Gastroesophageal sphincter (tissue), 4 donors: ENCODE results near the gene KCNC3. TPM values are rescaled to one million over a fixed set of nuclear protein-coding genes. Genes with fewer than 3 reads are reported as not detected.

Source experiments
- ATAC-seq: fragments of 150-250 bp; one replicate; pipeline ENCODE4 v1.9.1; 2016; ENCODE audit warnings: mild to moderate bottlenecking, moderate library complexity
- H3K27ac ChIP-seq, 4 donors: fragments of 200-600 bp; sonication (generic) in 3 of 4; 1 replicate in 3 of 4; 2 replicates in 1 of 4; pipeline ENCODE4 v1.5.1; 2016 to 2019
- H3K27me3 ChIP-seq: fragments of 200-600 bp; sonication (generic); one replicate; pipeline ENCODE4 v1.5.1; 2019
- H3K36me3 ChIP-seq, 2 donors: fragments of 200-600 bp; sonication (generic); one replicate each; pipeline ENCODE4 v1.5.1; 2019; ENCODE audit warnings: control low read depth in 1 of 2
- H3K4me1 ChIP-seq, 3 donors: fragments of 200-600 bp; sonication (generic); 1 replicate in 2 of 3; 2 replicates in 1 of 3; pipeline ENCODE4 v1.5.1; 2016 to 2019; ENCODE audit warnings: control low read depth in 2 of 3
- H3K4me3 ChIP-seq, 2 donors: fragments of 200-600 bp; sonication (generic); one replicate each; pipeline ENCODE4 v1.5.1; 2019; ENCODE audit warnings: mild to moderate bottlenecking in 1 of 2, moderate library complexity in 1 of 2
- H3K9me3 ChIP-seq, 3 donors: fragments of 200-600 bp; sonication (generic); one replicate each; pipeline ENCODE4 v1.5.1; 2017 to 2019; ENCODE audit warnings: control low read depth in 2 of 3
- CTCF ChIP-seq, 4 experiments: fragments of 200-600 bp in 2 of 4; fragments of 450-650 bp in 2 of 4; sonication (generic) in 1 of 4; IDR thresholded peaks; one replicate each; pipeline ENCODE4 v1.5.1; 2017 to 2019; ENCODE audit warnings: antibody characterized with exemption in 4 of 4, mild to moderate bottlenecking in 2 of 4, moderate library complexity in 2 of 4
- EP300 ChIP-seq: sonication (generic); formaldehyde crosslinking; IDR thresholded peaks from one replicate; pipeline ENCODE4 v1.6.1; 2017; ENCODE audit warnings: antibody characterized with exemption, mild to moderate bottlenecking
- POLR2A ChIP-seq, 2 donors: fragments of 450-650 bp; IDR thresholded peaks; one replicate each; pipeline ENCODE4 v1.6.1; 2017; ENCODE audit warnings: antibody characterized with exemption in 2 of 2, mild to moderate bottlenecking in 2 of 2, moderate library complexity in 1 of 2
- POLR2AphosphoS5 ChIP-seq: sonication (generic); formaldehyde crosslinking; IDR thresholded peaks from one replicate; pipeline ENCODE4 v1.6.1; 2017; ENCODE audit warnings: antibody characterized with exemption
- WGBS, 2 donors: methylation state at CpG; one replicate each; pipeline ENCODE4 v1.1.5; 2018; ENCODE audit warnings: low coverage in 1 of 2; 5-methylcytosine and 5-hydroxymethylcytosine counted together
- total RNA-seq, 4 donors: library from RNA; depleted of rRNA; stranded (reverse); fragments of >200 nt; gene quantifications; one replicate each; pipeline ENCODE4 v1.1.0, GENCODE V29; 2016

The KCNC3 gene
- total RNA-seq, 4 donors from 2014 or later = 0.16 to 0.67 (median 0.58) TPM; not detected in 1

GRCh38 chr19:50365434-50366306 is 36.5 kb upstream of the KCNC3 start, which contains the start of gene NAPSA:
NAPSA (minus strand) TSS chr19:50365639; CDS start chr19:50365621, 18 bp downstream.
- ATAC-seq = no peak
- Histone ChIP-seq H3K36me3 (no peaks in the 10 kb centered on the region), H3K27me3 (no peaks in the 10 kb centered on the region), H3K27ac (no peak within 1 kb of the TSS), H3K4me3 (no peak within 1 kb of the TSS), H3K4me1 (peaks cover 0 to 5% (median 0%) of the 10 kb centered on the region in 3 donors), H3K9me3 (no peaks in the 10 kb centered on the region)
- 76 to 85% methylated on average over 4 to 10 of the region's 11 CpGs for WGBS, 2 donors
- TF ChIP-seq POLR2A (IDR thresholded peaks at IDR 0.05) (no peak), POLR2AphosphoS5 (no peak), EP300 (no peak), CTCF (IDR thresholded peaks at IDR 0.05) (no peak)

GRCh38 chr19:50362656-50363424 is 33.7 kb upstream of the KCNC3 start:
- no peak overlapping the region for H3K27ac ChIP-seq
- peaks cover 8% of the 10 kb centered on the region for H3K27me3 ChIP-seq
- H3K9me3 ChIP-seq = no peaks in the 10 kb centered on the region
- ATAC-seq = no peak
- no peaks in the 10 kb centered on the region for H3K36me3 ChIP-seq
- H3K4me3 ChIP-seq = no peak overlapping the region
- TF ChIP-seq POLR2AphosphoS5 (no peak), POLR2A (IDR thresholded peaks at IDR 0.05) (no peak), EP300 (no peak), CTCF (IDR thresholded peaks at IDR 0.05) (no peak)
- peaks cover 0 to 10% (median 0%) of the 10 kb centered on the region in 3 donors for H3K4me1 ChIP-seq
- WGBS, 2 donors = 50 to 60% methylated on average over 8 to 11 of the region's 11 CpGs

GRCh38 chr19:50362030-50362412 is 32.8 kb upstream of the KCNC3 start:
- WGBS, 2 donors = 86 to 90% methylated on average over 5 to 7 of the region's 7 CpGs
- Histone ChIP-seq H3K27me3 (peaks cover 13% of the 10 kb centered on the region), H3K4me3 (no peak overlapping the region), H3K9me3 (no peaks in the 10 kb centered on the region), H3K36me3 (no peaks in the 10 kb centered on the region), H3K27ac (no peak overlapping the region), H3K4me1 (peaks cover 0 to 18% (median 0%) of the 10 kb centered on the region in 3 donors)
- no peak for TF ChIP-seq CTCF (IDR thresholded peaks at IDR 0.05)
- TF ChIP-seq POLR2A (IDR thresholded peaks at IDR 0.05) = no peak
- no peak for TF ChIP-seq POLR2AphosphoS5
- TF ChIP-seq EP300 = no peak
- ATAC-seq = no peak

GRCh38 chr19:50361290-50362029 is 32.3 kb upstream of the KCNC3 start:
- 60 to 88% methylated on average over 1 to 4 of the region's 7 CpGs for WGBS, 2 donors
- no peak for ATAC-seq
- no peak overlapping the region for H3K4me3 ChIP-seq
- peaks cover 0 to 23% (median 0%) of the 10 kb centered on the region in 3 donors for H3K4me1 ChIP-seq
- TF ChIP-seq POLR2AphosphoS5 = no peak
- no peak for TF ChIP-seq POLR2A (IDR thresholded peaks at IDR 0.05)
- TF ChIP-seq CTCF (IDR thresholded peaks at IDR 0.05) = no peak
- no peak for TF ChIP-seq EP300
- no peaks in the 10 kb centered on the region for H3K9me3 ChIP-seq
- no peak overlapping the region for H3K27ac ChIP-seq
- no peaks in the 10 kb centered on the region for H3K36me3 ChIP-seq
- peaks cover 13% of the 10 kb centered on the region for H3K27me3 ChIP-seq
